Activated T-cell treated with anti-CD3 and anti-CD28 coated beads, Interleukin-2, amount 50 U/mL, for 72 hours (primary cell): ENCODE data around the gene RPS19. TPM values are rescaled to one million over a fixed set of nuclear protein-coding genes. Genes with fewer than 3 reads are reported as not detected.

Source experiments
- ATAC-seq, 2 donors: fragments of 150-1000 bp; cut with Tn5 transposase; replicated peaks in 1 of 2; 2 replicates each; pipeline ENCODE4 v1.10.0; 2021; ENCODE audit warnings: moderate library complexity in 2 of 2, mild to moderate bottlenecking in 1 of 2
- DNase-seq, 2 donors: peaks; one replicate each; pipeline ENCODE4 v3.0.0; 2021 to 2022; ENCODE audit warnings: mixed read lengths in 1 of 2
- H3K27ac Mint-ChIP-seq: one replicate; pipeline ENCODE4 v1.8.0; 2022; ENCODE audit warnings: mild to moderate bottlenecking, moderate library complexity, mixed read lengths
- H3K27me3 Mint-ChIP-seq: one replicate; pipeline ENCODE4 v1.8.0; 2022; ENCODE audit warnings: low read depth, mixed read lengths
- H3K36me3 Mint-ChIP-seq, 2 donors: one replicate each; pipeline ENCODE4 v1.8.0; 2022; ENCODE audit warnings: mixed read lengths in 2 of 2, mild to moderate bottlenecking in 1 of 2; ENCODE audit not compliant: insufficient read depth in 2 of 2
- H3K4me1 Mint-ChIP-seq: one replicate; pipeline ENCODE4 v1.8.0; 2022; ENCODE audit warnings: low read depth, mixed read lengths
- H3K4me3 Mint-ChIP-seq, 2 donors: one replicate each; pipeline ENCODE4 v1.8.0; 2022; ENCODE audit warnings: mild to moderate bottlenecking in 2 of 2, mixed read lengths in 2 of 2, moderate library complexity in 2 of 2
- H3K9me3 Mint-ChIP-seq, 2 donors: one replicate each; pipeline ENCODE4 v1.8.0; 2022; ENCODE audit warnings: mixed read lengths in 2 of 2
- total RNA-seq, 2 donors: library from RNA; stranded (reverse); gene quantifications; one replicate each; pipeline ENCODE4 v1.2.3, GENCODE V29; 2022

The RPS19 gene
- total RNA-seq = 1,000 to 10,000 TPM; 4,101 to 4,133 TPM

- peak; percentile 89 for ATAC-seq
Observed at GRCh38 chr19:41859618-41860418, at the start of gene RPS19. Gene RPS19 (plus strand): TSS chr19:41860255. CDS start chr19:41860775, 520 bp downstream.

GRCh38 chr19:41810301-41810700, 49.8 kb upstream of the RPS19 start:
- Mint-ChIP-seq H3K9me3 (no peaks in the 10 kb centered on the region), H3K27ac (no peak overlapping the region), H3K4me3 (no peak overlapping the region), H3K27me3 (peaks cover 23% of the 10 kb centered on the region), H3K4me1 (no peaks in the 10 kb centered on the region), H3K36me3 (no peaks in the 10 kb centered on the region)
- DNase-seq = no peak
- ATAC-seq = no peak

More at GRCh38 chr19:41859618-41860418, at the start of gene RPS19:
- no peaks in the 10 kb centered on the region for H3K9me3 Mint-ChIP-seq
- peak within 1 kb of the TSS; percentile 98 for H3K27ac Mint-ChIP-seq
- H3K4me1 Mint-ChIP-seq = peaks cover 47% of the 10 kb centered on the region
- peak; percentile 98 for DNase-seq
- peak within 1 kb of the TSS; percentile 91 to 99 for H3K4me3 Mint-ChIP-seq
- peaks cover 4% of the 10 kb centered on the region for H3K27me3 Mint-ChIP-seq
- peaks cover 25 to 39% of the 10 kb centered on the region in 2 donors for H3K36me3 Mint-ChIP-seq

- ATAC-seq = no peak
- no peak for DNase-seq
- Mint-ChIP-seq H3K27ac (no peak overlapping the region), H3K4me3 (no peak overlapping the region), H3K27me3 (peaks cover 23% of the 10 kb centered on the region), H3K36me3 (no peaks in the 10 kb centered on the region), H3K4me1 (no peaks in the 10 kb centered on the region), H3K9me3 (no peaks in the 10 kb centered on the region)
Observed at GRCh38 chr19:41811036-41811435, 49.0 kb upstream of the RPS19 start.

GRCh38 chr19:41811981-41812380, 48.1 kb upstream of the RPS19 start:
- H3K4me3 Mint-ChIP-seq = no peak overlapping the region
- H3K9me3 Mint-ChIP-seq = no peaks in the 10 kb centered on the region
- DNase-seq (no peak), ATAC-seq (no peak)
- no peak overlapping the region for H3K27ac Mint-ChIP-seq
- no peaks in the 10 kb centered on the region for H3K4me1 Mint-ChIP-seq
- H3K36me3 Mint-ChIP-seq = no peaks in the 10 kb centered on the region
- H3K27me3 Mint-ChIP-seq = peaks cover 23% of the 10 kb centered on the region

- DNase-seq (no peak), ATAC-seq (no peak)
- Mint-ChIP-seq H3K4me3 (no peak overlapping the region), H3K27ac (no peak overlapping the region), H3K27me3 (peaks cover 20% of the 10 kb centered on the region), H3K9me3 (no peaks in the 10 kb centered on the region), H3K4me1 (no peaks in the 10 kb centered on the region), H3K36me3 (no peaks in the 10 kb centered on the region)
Observed at GRCh38 chr19:41813911-41814310, 46.1 kb upstream of the RPS19 start.

GRCh38 chr19:41815301-41815700, 44.8 kb upstream of the RPS19 start:
- Mint-ChIP-seq H3K9me3 (no peaks in the 10 kb centered on the region), H3K4me3 (no peak overlapping the region), H3K27ac (no peak overlapping the region), H3K27me3 (peaks cover 13% of the 10 kb centered on the region), H3K4me1 (no peaks in the 10 kb centered on the region), H3K36me3 (no peaks in the 10 kb centered on the region)
- ATAC-seq (no peak), DNase-seq (no peak)

- Mint-ChIP-seq H3K4me1 (peaks cover 6% of the 10 kb centered on the region), H3K4me3 (no peak overlapping the region), H3K9me3 (no peaks in the 10 kb centered on the region)
Observed at GRCh38 chr19:41816761-41817160, 43.3 kb upstream of the RPS19 start.

GRCh38 chr19:41821003-41821735, 38.9 kb upstream of the RPS19 start:
- no peak overlapping the region for H3K27ac Mint-ChIP-seq
- ATAC-seq (peak; percentile 87 to 88), DNase-seq (peak; percentile 61 to 73)
- peaks cover 6% of the 10 kb centered on the region for H3K4me1 Mint-ChIP-seq
- peaks cover 32% of the 10 kb centered on the region for H3K27me3 Mint-ChIP-seq
- no peaks in the 10 kb centered on the region for H3K36me3 Mint-ChIP-seq
- no peaks in the 10 kb centered on the region for H3K9me3 Mint-ChIP-seq
- no peak overlapping the region for H3K4me3 Mint-ChIP-seq

More at GRCh38 chr19:41816761-41817160, 43.3 kb upstream of the RPS19 start:
- Mint-ChIP-seq H3K27ac (no peak overlapping the region), H3K27me3 (peaks cover 23% of the 10 kb centered on the region), H3K36me3 (no peaks in the 10 kb centered on the region)
- ATAC-seq (no peak), DNase-seq (no peak)

- no peak overlapping the region for H3K27ac Mint-ChIP-seq
- no peak overlapping the region for H3K4me3 Mint-ChIP-seq
- H3K27me3 Mint-ChIP-seq = peaks cover 29% of the 10 kb centered on the region
- H3K9me3 Mint-ChIP-seq = no peaks in the 10 kb centered on the region
- no peak for DNase-seq
- no peaks in the 10 kb centered on the region for H3K36me3 Mint-ChIP-seq
- no peaks in the 10 kb centered on the region for H3K4me1 Mint-ChIP-seq
- no peak for ATAC-seq
Observed at GRCh38 chr19:41837981-41838708, 21.9 kb upstream of the RPS19 start.

- peaks cover 26% of the 10 kb centered on the region for H3K27me3 Mint-ChIP-seq
- no peak for ATAC-seq
Observed at GRCh38 chr19:41839211-41839610, 20.8 kb upstream of the RPS19 start.

GRCh38 chr19:41843371-41843770, 16.7 kb upstream of the RPS19 start:
- Mint-ChIP-seq H3K4me3 (no peak overlapping the region), H3K27me3 (peaks cover under 1% of the 10 kb centered on the region), H3K27ac (no peak overlapping the region), H3K9me3 (no peaks in the 10 kb centered on the region), H3K4me1 (no peaks in the 10 kb centered on the region), H3K36me3 (no peaks in the 10 kb centered on the region)
- no peak for ATAC-seq
- DNase-seq = no peak

More at GRCh38 chr19:41839211-41839610, 20.8 kb upstream of the RPS19 start:
- Mint-ChIP-seq H3K4me1 (no peaks in the 10 kb centered on the region), H3K9me3 (no peaks in the 10 kb centered on the region), H3K27ac (no peak overlapping the region), H3K36me3 (no peaks in the 10 kb centered on the region), H3K4me3 (no peak overlapping the region)
- DNase-seq = no peak

GRCh38 chr19:41844601-41845000, 15.5 kb upstream of the RPS19 start, which contains the start of gene LYPD4:
Gene LYPD4 (minus strand): TSS chr19:41844683. CDS start chr19:41839285, 5,398 bp downstream.
- ATAC-seq (no peak), DNase-seq (no peak)
- H3K27ac Mint-ChIP-seq = no peak within 1 kb of the TSS
- no peaks in the 10 kb centered on the region for H3K4me1 Mint-ChIP-seq
- no peak within 1 kb of the TSS for H3K4me3 Mint-ChIP-seq
- no peaks in the 10 kb centered on the region for H3K27me3 Mint-ChIP-seq
- H3K36me3 Mint-ChIP-seq = no peaks in the 10 kb centered on the region
- no peaks in the 10 kb centered on the region for H3K9me3 Mint-ChIP-seq

GRCh38 chr19:41845001-41845050, 15.2 kb upstream of the RPS19 start, which contains the start of gene DMRTC2:
Gene DMRTC2 (plus strand): TSS chr19:41845042. CDS start chr19:41847429, 2,387 bp downstream.
- Mint-ChIP-seq H3K4me1 (no peaks in the 10 kb centered on the region), H3K36me3 (no peaks in the 10 kb centered on the region), H3K27me3 (no peaks in the 10 kb centered on the region), H3K27ac (no peak within 1 kb of the TSS), H3K9me3 (no peaks in the 10 kb centered on the region), H3K4me3 (no peak within 1 kb of the TSS)
- no peak for DNase-seq
- ATAC-seq = no peak
